H1 (cell line): ENCODE measurements around the gene CCNB1.

Experiments
- CTCF ChIP-seq, 3 experiments: IDR thresholded peaks; 1 replicate in 2 of 3; 2 replicates in 1 of 3; pipeline versions ENCODE4 v1.5.1 to v1.6.1; 2011; ENCODE audit warnings: low read length in 3 of 3, mild to moderate bottlenecking in 3 of 3, inconsistent platforms in 2 of 3, low read depth in 1 of 3, moderate library complexity in 1 of 3; ENCODE audit not compliant: insufficient read depth in 1 of 3; ENCODE audit errors: control extremely low read depth in 1 of 3
- HDAC6 ChIP-seq: IDR thresholded peaks from one replicate; pipeline ENCODE4 v1.7.1; 2012; ENCODE audit warnings: low read depth, mild to moderate bottlenecking, inconsistent platforms, low read length, moderate library complexity
- RXRA ChIP-seq: IDR thresholded peaks from 2 replicates; pipeline ENCODE4 v1.6.1; 2011; ENCODE audit warnings: low read depth, mild to moderate bottlenecking, low read length, moderate library complexity; ENCODE audit not compliant: insufficient read depth

DNA sequence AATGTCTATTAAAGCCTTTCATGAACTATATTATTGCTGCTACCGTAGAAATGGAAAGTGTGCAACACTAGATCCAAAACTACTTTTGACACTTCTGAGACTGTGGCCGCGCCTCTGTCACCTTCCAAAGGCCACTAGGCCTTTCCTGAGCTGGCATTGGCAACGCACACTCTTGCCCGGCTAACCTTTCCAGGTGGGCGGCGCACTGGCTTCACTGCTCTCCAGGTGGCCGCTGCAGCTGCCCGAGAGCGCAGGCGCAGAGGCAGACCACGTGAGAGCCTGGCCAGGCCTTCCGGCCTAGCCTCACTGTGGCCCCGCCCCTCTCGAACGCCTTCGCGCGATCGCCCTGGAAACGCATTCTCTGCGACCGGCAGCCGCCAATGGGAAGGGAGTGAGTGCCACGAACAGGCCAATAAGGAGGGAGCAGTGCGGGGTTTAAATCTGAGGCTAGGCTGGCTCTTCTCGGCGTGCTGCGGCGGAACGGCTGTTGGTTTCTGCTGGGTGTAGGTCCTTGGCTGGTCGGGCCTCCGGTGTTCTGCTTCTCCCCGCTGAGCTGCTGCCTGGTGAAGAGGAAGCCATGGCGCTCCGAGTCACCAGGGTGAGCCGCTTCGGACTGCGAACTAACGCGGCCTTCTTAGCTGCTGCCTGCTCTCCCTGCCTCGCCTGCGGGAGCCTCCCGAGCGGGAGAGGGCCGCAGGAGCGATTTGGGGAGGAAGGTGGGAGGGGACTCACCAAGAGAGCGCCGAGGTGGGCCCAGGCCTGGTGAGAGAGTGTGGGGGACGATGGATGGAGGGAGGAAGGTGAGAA is at the start of gene CCNB1:
- TF ChIP-seq CTCF (IDR thresholded peaks at IDR 0.05; ENCODE audit: control extremely low read depth in 1 of 3, insufficient read depth in 1 of 3, low read depth in 1 of 3, low read length in 3 of 3) (no peak), RXRA (no peak), HDAC6 (no peak)
